Astrocyte (in vitro differentiated cells and primary cell): ENCODE measurements around the gene ASB2. TPM values are rescaled to one million over a fixed set of nuclear protein-coding genes. Genes with fewer than 3 reads are reported as not detected.
A peak's percentile ranks its signal among the peaks of the same experiment; 100 is the strongest.

Experiments used
- DNase-seq: peaks from one replicate; pipeline ENCODE4 v3.0.0-alpha.2; 2010; ENCODE audit warnings: low read depth
- FAIRE-seq: peaks from 2 replicates; lab custom pipeline; 2011; peaks lifted over from hg19 to GRCh38; lab: Jason Lieb, UNC
- H2AFZ ChIP-seq: 2 replicates; pipeline ENCODE4 v1.6.0; 2012; ENCODE audit warnings: low read depth, low read length, inconsistent platforms
- H3K27ac ChIP-seq: 2 replicates; pipeline ENCODE4 v1.5.1; 2011; ENCODE audit warnings: low read depth, low read length, inconsistent platforms
- H3K27me3 ChIP-seq: 2 replicates; pipeline ENCODE4 v1.6.0; 2011; ENCODE audit warnings: low read length, inconsistent platforms; ENCODE audit not compliant: insufficient read depth
- H3K36me3 ChIP-seq: 2 replicates; pipeline ENCODE4 v1.5.1; 2011; ENCODE audit warnings: low read length, inconsistent platforms; ENCODE audit not compliant: insufficient read depth
- H3K4me1 ChIP-seq: 2 replicates; pipeline ENCODE4 v1.5.1; 2011; ENCODE audit warnings: low read length, inconsistent platforms; ENCODE audit not compliant: insufficient read depth
- H3K4me2 ChIP-seq: 2 replicates; pipeline ENCODE4 v1.6.0; 2012; ENCODE audit warnings: low read length, inconsistent platforms
- H3K4me3 ChIP-seq: 2 replicates; pipeline ENCODE4 v1.5.1; 2011; ENCODE audit warnings: low read depth, mild to moderate bottlenecking, low read length, inconsistent platforms; ENCODE audit not compliant: insufficient read depth
- H3K79me2 ChIP-seq: 2 replicates; pipeline ENCODE4 v1.6.0; 2012; ENCODE audit warnings: mild to moderate bottlenecking, low read length, inconsistent platforms; ENCODE audit not compliant: insufficient read depth
- H3K9ac ChIP-seq: 2 replicates; pipeline ENCODE4 v1.6.0; 2012; ENCODE audit warnings: mild to moderate bottlenecking, low read length, inconsistent platforms
- H3K9me3 ChIP-seq: 2 replicates; pipeline ENCODE4 v1.5.1; 2012; ENCODE audit warnings: low read depth, mild to moderate bottlenecking, low read length, inconsistent platforms; ENCODE audit not compliant: insufficient read depth
- H4K20me1 ChIP-seq: 2 replicates; pipeline ENCODE4 v1.6.0; 2012; ENCODE audit warnings: low read length, inconsistent platforms; ENCODE audit not compliant: insufficient read depth
- H3K27ac Mint-ChIP-seq: one replicate; pipeline ENCODE4 v1.8.0; 2021; ENCODE audit warnings: mild to moderate bottlenecking, mixed read lengths; ENCODE audit not compliant: unreplicated experiment
- H3K27me3 Mint-ChIP-seq: one replicate; pipeline ENCODE4 v1.8.0; 2021; ENCODE audit warnings: low read depth, mixed read lengths; ENCODE audit not compliant: unreplicated experiment
- H3K36me3 Mint-ChIP-seq: one replicate; pipeline ENCODE4 v1.8.0; 2021; ENCODE audit warnings: low read depth, mixed read lengths; ENCODE audit not compliant: unreplicated experiment
- H3K4me1 Mint-ChIP-seq: one replicate; pipeline ENCODE4 v1.8.0; 2021; ENCODE audit warnings: low read depth, mixed read lengths; ENCODE audit not compliant: unreplicated experiment
- H3K4me3 Mint-ChIP-seq: one replicate; pipeline ENCODE4 v1.8.0; 2021; ENCODE audit warnings: mild to moderate bottlenecking, moderate library complexity, mixed read lengths; ENCODE audit not compliant: unreplicated experiment
- H3K9me3 Mint-ChIP-seq: one replicate; pipeline ENCODE4 v1.8.0; 2021; ENCODE audit warnings: mild to moderate bottlenecking, mixed read lengths; ENCODE audit not compliant: unreplicated experiment
- EZH2 ChIP-seq: IDR thresholded peaks from 2 replicates; pipeline ENCODE4 v1.6.1; 2012; ENCODE audit warnings: mild to moderate bottlenecking, low read length, inconsistent platforms; ENCODE audit not compliant: insufficient read depth
- total RNA-seq: library from RNA; stranded (reverse); gene quantifications from 2 replicates; pipeline ENCODE4 v1.2.1, GENCODE V29; 2021
- TF ChIP-seq, protein P1 (sequence below): IDR thresholded peaks from 2 replicates; pipeline ENCODE4 v1.5.1; 2011; ENCODE audit warnings: low read depth, mild to moderate bottlenecking, inconsistent platforms, low read length, moderate library complexity; ENCODE audit not compliant: insufficient read depth

ASB2 gene
- total RNA-seq, 1 donor from 2014 or later, result 0.25 TPM

DNA sequence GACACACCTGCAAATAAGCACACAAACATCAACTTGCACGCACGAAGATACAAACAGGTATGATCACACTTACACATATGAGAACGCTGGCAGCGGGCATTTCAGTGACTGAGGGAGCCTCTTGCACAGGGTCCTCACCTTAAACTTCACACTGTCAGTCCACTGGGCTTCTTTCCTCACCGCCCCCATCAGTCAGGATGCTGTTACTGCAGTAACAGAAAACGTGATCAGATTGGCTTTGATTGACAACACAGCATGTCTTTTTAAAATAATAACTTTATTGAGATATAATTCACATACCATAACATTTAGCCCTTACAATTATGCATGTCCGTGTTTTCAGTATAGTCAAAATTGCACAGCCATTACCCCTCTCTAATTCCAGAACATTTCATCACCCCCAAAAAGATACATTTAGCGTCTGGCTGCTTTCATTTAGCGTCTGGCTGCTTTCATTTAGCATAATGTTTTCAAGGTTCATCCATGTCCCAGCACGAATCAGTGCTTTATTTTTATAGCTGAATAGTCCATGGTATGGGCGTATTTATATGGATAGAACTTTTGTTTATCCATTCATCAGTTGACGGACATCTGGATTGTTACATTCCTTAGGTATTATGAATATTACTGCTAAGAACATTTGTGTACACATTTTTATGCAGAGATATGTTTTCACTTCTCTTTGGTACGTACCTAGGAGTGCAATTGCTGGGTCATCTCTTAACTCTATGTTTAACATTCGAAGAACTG is 29.1 kb upstream of the ASB2 start:
- H3K9me3 Mint-ChIP-seq, result no peaks in the 10 kb centered on the region
- Histone ChIP-seq H3K4me3 (no peak overlapping the region), H4K20me1 (no peaks in the 10 kb centered on the region), H2AFZ (no peak overlapping the region), H3K36me3 (no peaks in the 10 kb centered on the region), H3K9me3 (no peaks in the 10 kb centered on the region), H3K4me1 (peaks cover 5% of the 10 kb centered on the region), H3K4me2 (no peak overlapping the region), H3K9ac (no peak overlapping the region), H3K27me3 (peaks cover 24% of the 10 kb centered on the region), H3K27ac (no peak overlapping the region), H3K79me2 (no peaks in the 10 kb centered on the region)
- H3K27ac Mint-ChIP-seq, result no peak overlapping the region
- H3K4me1 Mint-ChIP-seq, result peaks cover 6% of the 10 kb centered on the region
- no peaks in the 10 kb centered on the region for H3K36me3 Mint-ChIP-seq
- FAIRE-seq, result no peak
- TF ChIP-seq, protein P1, sequence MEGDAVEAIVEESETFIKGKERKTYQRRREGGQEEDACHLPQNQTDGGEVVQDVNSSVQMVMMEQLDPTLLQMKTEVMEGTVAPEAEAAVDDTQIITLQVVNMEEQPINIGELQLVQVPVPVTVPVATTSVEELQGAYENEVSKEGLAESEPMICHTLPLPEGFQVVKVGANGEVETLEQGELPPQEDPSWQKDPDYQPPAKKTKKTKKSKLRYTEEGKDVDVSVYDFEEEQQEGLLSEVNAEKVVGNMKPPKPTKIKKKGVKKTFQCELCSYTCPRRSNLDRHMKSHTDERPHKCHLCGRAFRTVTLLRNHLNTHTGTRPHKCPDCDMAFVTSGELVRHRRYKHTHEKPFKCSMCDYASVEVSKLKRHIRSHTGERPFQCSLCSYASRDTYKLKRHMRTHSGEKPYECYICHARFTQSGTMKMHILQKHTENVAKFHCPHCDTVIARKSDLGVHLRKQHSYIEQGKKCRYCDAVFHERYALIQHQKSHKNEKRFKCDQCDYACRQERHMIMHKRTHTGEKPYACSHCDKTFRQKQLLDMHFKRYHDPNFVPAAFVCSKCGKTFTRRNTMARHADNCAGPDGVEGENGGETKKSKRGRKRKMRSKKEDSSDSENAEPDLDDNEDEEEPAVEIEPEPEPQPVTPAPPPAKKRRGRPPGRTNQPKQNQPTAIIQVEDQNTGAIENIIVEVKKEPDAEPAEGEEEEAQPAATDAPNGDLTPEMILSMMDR, result peak; percentile 35
- no peak for TF ChIP-seq EZH2
- no peak overlapping the region for H3K4me3 Mint-ChIP-seq
- no peak for DNase-seq
- H3K27me3 Mint-ChIP-seq, result peaks cover 52% of the 10 kb centered on the region

- H3K27ac Mint-ChIP-seq, result no peak overlapping the region
- no peak for TF ChIP-seq EZH2
- TF ChIP-seq, protein P1, result no peak
Measured at GRCh38 chr14:94004015-94004414, 27.6 kb upstream of the ASB2 start.

GRCh38 chr14:94003397-94003796 is 27.0 kb upstream of the ASB2 start:
- Histone ChIP-seq H3K4me1 (no peaks in the 10 kb centered on the region), H3K36me3 (no peaks in the 10 kb centered on the region), H3K4me2 (no peak overlapping the region), H3K4me3 (no peak overlapping the region), H3K9ac (no peak overlapping the region), H3K27ac (no peak overlapping the region), H3K79me2 (no peaks in the 10 kb centered on the region), H4K20me1 (no peaks in the 10 kb centered on the region), H3K27me3 (peaks cover 22% of the 10 kb centered on the region), H3K9me3 (no peaks in the 10 kb centered on the region), H2AFZ (no peak overlapping the region)
- FAIRE-seq (no peak), DNase-seq (no peak)
- Mint-ChIP-seq H3K4me1 (peaks cover 2% of the 10 kb centered on the region), H3K9me3 (no peaks in the 10 kb centered on the region), H3K4me3 (no peak overlapping the region), H3K36me3 (no peaks in the 10 kb centered on the region), H3K27ac (no peak overlapping the region), H3K27me3 (peaks cover 59% of the 10 kb centered on the region)
- TF ChIP-seq EZH2, result no peak
- TF ChIP-seq, protein P1, result no peak

More at GRCh38 chr14:94004015-94004414, 27.6 kb upstream of the ASB2 start:
- no peak overlapping the region for H2AFZ ChIP-seq
- H3K9me3 ChIP-seq, result no peaks in the 10 kb centered on the region
- Mint-ChIP-seq H3K36me3 (no peaks in the 10 kb centered on the region), H3K4me1 (peaks cover 2% of the 10 kb centered on the region), H3K4me3 (no peak overlapping the region), H3K9me3 (no peaks in the 10 kb centered on the region), H3K27me3 (peaks cover 57% of the 10 kb centered on the region)
- DNase-seq (no peak), FAIRE-seq (no peak)
- no peaks in the 10 kb centered on the region for H3K36me3 ChIP-seq
- no peak overlapping the region for H3K4me2 ChIP-seq
- H3K4me3 ChIP-seq, result no peak overlapping the region
- no peaks in the 10 kb centered on the region for H4K20me1 ChIP-seq
- H3K27me3 ChIP-seq, result peaks cover 24% of the 10 kb centered on the region
- H3K27ac ChIP-seq, result no peak overlapping the region
- no peaks in the 10 kb centered on the region for H3K4me1 ChIP-seq
- no peaks in the 10 kb centered on the region for H3K79me2 ChIP-seq
- H3K9ac ChIP-seq, result no peak overlapping the region
